CD4-positive, alpha-beta T cell treated with Interleukin-4 for 4 hours (primary cell): ENCODE results near the gene MGAT4B.

Experiments used
- DNase-seq: peaks from one replicate; pipeline ENCODE4 v3.0.0-alpha.2; 2020

MGAT4B gene

DNA sequence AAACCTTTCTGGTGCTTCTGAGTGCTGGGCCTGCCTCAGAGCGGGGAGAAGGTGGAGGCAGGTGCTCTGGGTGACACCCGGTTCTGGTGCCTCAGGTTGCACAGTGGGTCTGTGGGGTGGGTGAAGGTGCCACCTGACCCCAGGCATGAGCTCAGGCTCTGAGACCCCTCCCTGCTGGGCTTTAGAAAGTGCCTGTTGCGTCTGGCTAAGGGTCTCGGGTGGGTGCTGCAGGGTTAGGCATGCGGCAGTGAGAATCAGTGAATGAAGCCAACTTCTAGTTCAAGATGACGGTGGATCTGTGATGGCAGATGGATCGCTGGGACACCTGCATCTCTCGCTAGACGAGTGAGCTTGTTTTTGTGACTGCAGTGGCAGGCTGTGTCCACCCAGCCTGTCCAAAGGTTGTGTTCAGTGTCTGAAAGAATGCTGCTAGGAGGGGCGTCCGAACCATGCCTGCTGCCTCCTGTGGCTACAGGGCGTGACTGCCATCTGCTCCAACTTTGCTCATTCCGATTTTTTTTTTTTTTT is 19.1 kb upstream of the MGAT4B start:
- no peak for DNase-seq

- no peak for DNase-seq
Observed at GRCh38 chr5:179824745-179825112, 18.1 kb upstream of the MGAT4B start.

DNA sequence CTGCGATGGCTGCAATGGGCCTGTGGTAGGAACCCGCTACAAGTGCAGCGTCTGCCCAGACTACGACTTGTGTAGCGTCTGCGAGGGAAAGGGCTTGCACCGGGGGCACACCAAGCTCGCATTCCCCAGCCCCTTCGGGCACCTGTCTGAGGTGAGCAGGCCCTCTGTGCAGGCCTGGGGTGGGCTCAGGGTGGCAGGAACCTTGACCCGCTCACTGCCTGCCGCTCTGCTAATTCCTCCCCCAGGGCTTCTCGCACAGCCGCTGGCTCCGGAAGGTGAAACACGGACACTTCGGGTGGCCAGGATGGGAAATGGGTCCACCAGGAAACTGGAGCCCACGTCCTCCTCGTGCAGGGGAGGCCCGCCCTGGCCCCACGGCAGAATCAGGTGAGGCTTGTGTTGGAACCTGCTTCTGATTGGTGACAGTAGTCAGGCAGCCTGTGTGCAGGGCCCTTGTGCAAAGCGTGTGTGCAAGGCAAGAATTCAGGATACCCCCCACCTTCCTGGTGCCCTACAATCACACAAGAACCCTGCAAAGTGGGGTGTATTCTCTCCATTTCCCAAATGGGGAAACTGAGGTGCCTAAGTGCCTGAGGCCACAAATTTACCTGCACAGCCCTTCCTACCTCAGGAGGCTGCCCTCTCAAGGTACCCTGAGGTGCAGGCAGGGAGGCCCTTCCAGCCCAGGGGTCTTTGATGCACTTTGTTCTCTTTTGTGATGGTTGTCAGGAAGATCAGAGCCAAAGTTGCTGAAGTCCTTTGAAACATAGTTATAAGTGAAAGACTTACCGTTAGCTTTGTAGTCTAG is 17.5 kb upstream of the MGAT4B start:
- DNase-seq = no peak

DNA sequence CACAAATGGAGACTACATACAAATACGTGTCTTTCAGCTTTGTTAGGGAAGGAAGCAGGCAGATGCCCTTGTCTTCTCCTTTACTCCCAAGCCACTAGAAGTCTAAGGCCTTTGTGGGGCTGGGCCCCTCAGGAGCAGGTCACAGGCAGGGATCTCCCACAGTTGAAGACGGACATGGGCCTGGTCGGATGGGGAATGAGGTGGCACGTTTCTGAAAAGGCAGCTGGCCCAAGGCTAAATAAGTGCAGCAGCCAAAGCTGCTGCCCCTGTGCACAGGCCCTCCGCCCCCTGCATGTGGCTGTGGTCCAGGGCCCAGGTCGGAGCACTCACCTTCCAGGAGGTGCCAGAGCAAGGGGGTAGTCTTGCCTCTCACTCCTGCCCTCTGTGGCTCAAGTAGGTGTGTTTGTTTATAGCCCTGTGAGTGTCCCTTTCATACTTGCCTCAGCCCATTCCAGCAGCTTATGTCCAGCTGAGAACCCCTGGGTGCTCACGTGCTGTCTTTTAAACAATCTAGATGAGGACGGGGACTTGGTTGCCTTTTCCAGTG is 15.9 kb upstream of the MGAT4B start:
- no peak for DNase-seq

GRCh38 chr5:179822059-179822432 is 15.4 kb upstream of the MGAT4B start:
- no peak for DNase-seq

GRCh38 chr5:179821298-179822058 is 14.8 kb upstream of the MGAT4B start:
- DNase-seq = peak; percentile 92

DNA sequence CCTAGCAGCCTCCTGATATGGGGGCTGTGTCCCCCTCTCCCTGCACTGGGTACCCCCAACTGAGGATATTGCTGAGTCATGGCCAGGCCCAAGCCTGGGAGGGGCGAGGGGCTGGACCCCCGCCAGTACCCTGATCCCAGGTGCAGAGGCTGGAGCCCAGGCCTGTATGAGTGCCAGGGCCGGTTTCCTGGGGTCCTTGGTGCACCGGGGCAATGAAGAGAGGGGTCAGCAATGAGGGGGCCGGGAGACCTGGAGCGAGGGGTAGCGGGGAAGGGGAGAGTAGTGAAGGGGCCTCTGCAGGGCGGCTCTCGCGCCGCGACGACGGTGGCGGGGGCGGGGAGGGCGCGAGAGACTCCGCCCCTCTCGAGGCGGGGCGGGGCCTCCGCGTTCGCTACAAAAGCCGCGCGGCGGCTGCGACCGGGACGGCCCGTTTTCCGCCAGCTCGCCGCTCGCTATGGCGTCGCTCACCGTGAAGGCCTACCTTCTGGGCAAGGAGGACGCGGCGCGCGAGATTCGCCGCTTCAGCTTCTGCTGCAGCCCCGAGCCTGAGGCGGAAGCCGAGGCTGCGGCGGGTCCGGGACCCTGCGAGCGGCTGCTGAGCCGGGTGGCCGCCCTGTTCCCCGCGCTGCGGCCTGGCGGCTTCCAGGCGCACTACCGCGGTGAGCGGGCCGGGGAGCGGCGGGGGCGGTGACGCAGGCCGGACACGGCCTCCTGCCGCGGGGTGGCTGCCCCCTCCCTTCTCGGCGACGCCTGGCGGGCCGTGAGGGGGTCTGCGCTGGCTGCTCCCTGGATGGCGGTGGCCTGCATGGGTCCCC is 14.0 kb upstream of the MGAT4B start, which contains the start of gene SQSTM1:
SQSTM1 (plus strand) TSS at position 423 of the 815 bp plus-strand sequence; CDS start at position 455, 32 bp downstream.
- DNase-seq = peak; percentile 77

GRCh38 chr5:179820127-179820482 is 13.4 kb upstream of the MGAT4B start:
- no peak for DNase-seq

- DNase-seq = peak; percentile 40
Observed at GRCh38 chr5:179819296-179820126, 12.8 kb upstream of the MGAT4B start.

DNA sequence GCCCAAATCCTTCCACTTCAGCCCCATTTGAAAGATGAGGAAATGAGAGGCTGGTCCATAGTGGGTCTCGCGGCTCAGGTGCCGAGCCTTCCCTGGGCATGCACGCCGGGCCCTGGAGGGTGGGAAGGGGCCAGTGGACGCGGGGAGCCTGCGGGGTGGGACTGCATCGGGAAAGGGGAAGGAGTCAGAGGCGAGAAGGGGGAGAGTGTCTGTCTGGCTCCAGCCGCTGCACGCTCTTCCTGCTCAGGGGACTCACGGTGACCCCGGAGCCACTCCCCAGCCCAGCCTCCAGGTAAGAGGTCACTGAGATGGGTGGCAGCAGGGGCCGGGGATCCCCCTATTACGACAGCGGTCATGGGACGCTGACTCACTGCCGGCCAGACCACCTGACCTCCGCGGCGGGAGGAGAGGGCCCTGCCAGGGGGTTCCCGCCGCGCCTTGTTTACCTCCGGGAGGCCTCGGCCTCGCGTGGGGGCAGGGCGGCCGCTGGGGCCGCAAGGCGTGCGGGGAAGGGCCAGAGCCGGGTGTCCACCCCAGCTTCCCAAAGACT is 12.2 kb upstream of the MGAT4B start:
- peak; percentile 95 for DNase-seq

DNA sequence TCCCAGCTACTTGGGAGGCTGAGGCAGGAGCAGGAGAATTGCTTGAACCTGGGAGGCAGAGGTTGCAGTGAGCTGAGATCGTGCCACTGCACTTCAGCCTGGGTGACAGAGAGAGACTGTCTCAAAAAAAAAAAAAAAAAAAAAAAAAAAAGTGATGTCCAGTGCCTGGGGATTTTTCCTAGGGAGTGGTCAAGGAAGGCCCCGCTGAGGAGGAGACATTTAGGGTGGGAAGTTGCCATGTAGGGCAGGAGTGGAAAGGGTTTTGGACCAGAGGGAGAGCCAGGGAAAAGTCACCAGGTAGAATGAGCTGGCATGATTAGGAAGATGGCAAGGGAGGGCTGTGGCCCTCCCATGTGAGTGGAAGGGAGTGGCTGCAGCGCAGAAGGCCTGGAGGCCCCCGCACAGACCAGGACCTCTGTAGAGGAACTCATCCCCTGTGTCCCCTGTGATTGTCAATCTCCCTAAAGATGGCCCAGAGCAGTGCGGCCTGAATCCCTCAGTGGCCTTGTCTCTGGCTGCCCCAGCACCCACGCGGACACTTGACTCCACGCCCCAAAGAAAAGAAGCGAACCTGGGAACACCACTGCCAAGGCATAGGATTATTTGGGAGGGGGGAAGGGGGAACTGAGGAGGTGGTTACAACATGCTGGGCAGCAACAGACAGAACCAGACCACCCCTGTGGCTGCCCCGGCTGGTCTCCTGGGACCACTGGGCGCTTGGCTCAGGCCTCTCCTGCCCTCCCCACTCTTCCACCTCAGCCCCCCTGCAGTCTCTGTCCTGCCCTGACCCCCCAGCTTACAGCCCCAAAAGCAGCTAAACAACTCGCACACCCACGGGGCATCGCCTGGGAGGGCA is 11.5 kb upstream of the MGAT4B start:
- no peak for DNase-seq

- no peak for DNase-seq
Observed at GRCh38 chr5:179817470-179817840, 10.8 kb upstream of the MGAT4B start.

- DNase-seq = no peak
Observed at GRCh38 chr5:179816796-179817469, 10.3 kb upstream of the MGAT4B start.

DNA sequence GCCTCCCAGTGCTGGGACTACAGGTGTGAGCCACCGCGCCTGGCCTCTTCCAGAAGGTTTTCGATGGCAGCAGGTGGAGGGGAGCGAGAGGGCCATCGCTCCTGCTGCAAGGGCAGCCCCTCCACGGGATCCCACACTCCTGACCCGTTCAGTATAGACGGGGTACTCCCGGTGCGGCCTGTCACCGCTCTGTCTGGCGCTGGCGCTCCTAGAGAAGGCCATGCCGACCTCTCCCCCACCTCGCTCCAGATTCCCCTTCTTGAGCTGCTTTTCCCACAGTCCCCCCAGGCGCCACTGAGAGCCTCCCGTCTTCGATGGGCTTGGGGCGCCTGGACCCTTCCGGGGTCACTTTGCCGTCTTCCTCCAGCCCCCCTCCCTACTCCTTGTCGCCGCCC is 9.7 kb upstream of the MGAT4B start:
- DNase-seq = no peak

GRCh38 chr5:179815491-179816249 is 9.0 kb upstream of the MGAT4B start:
- DNase-seq = no peak

GRCh38 chr5:179814090-179814489 is 7.4 kb upstream of the MGAT4B start:
- no peak for DNase-seq

GRCh38 chr5:179812997-179813607 is 6.4 kb upstream of the MGAT4B start:
- DNase-seq = no peak

GRCh38 chr5:179812135-179812825 is 5.6 kb upstream of the MGAT4B start:
- no peak for DNase-seq
